ENCODE results near the gene GPR162. TPM values are rescaled to one million over a fixed set of nuclear protein-coding genes. Genes with fewer than 3 reads are reported as not detected.

Gene GPR162
- total RNA-seq = 2.5 TPM

- DNase-seq (ENCODE audit: low spot score) = no peak
Observed at GRCh38 chr12:6821591-6822425, at the start of gene GPR162. TSS of gene GPR162 (plus strand) at chr12:6821821. CDS start at chr12:6823899, 2,078 bp downstream.

- DNase-seq (ENCODE audit: low spot score) = no peak
Observed at GRCh38 chr12:6772331-6772695, 49.3 kb upstream of the GPR162 start, which contains the start of gene LAG3. TSS of gene LAG3 (plus strand) at chr12:6772520. CDS start at chr12:6772853, 333 bp downstream.

GRCh38 chr12:6772726-6773589 is 48.7 kb upstream of the GPR162 start:
- no peak for DNase-seq (ENCODE audit: low spot score)

GRCh38 chr12:6773590-6774351 is 47.9 kb upstream of the GPR162 start:
- DNase-seq (ENCODE audit: low spot score) = no peak

- no peak for DNase-seq (ENCODE audit: low spot score)
Observed at GRCh38 chr12:6774499-6775062, 47.0 kb upstream of the GPR162 start.

GRCh38 chr12:6775185-6776174 is 46.1 kb upstream of the GPR162 start:
- no peak for DNase-seq (ENCODE audit: low spot score)

- no peak for DNase-seq (ENCODE audit: low spot score)
Observed at GRCh38 chr12:6777386-6777785, 44.2 kb upstream of the GPR162 start.

- no peak for DNase-seq (ENCODE audit: low spot score)
Observed at GRCh38 chr12:6778217-6778573, 43.4 kb upstream of the GPR162 start.

GRCh38 chr12:6778574-6779550 is 42.8 kb upstream of the GPR162 start:
- DNase-seq (ENCODE audit: low spot score) = peak; percentile 96

- DNase-seq (ENCODE audit: low spot score) = no peak
Observed at GRCh38 chr12:6779708-6780432, 41.8 kb upstream of the GPR162 start.

GRCh38 chr12:6780573-6780972 is 41.0 kb upstream of the GPR162 start:
- no peak for DNase-seq (ENCODE audit: low spot score)

- DNase-seq (ENCODE audit: low spot score) = no peak
Observed at GRCh38 chr12:6782119-6782518, 39.5 kb upstream of the GPR162 start.

GRCh38 chr12:6782850-6783566 is 38.6 kb upstream of the GPR162 start:
- DNase-seq (ENCODE audit: low spot score) = no peak

- no peak for DNase-seq (ENCODE audit: low spot score)
Observed at GRCh38 chr12:6783828-6784227, 37.8 kb upstream of the GPR162 start.

GRCh38 chr12:6784296-6784695 is 37.3 kb upstream of the GPR162 start:
- DNase-seq (ENCODE audit: low spot score) = no peak

GRCh38 chr12:6784761-6785160 is 36.9 kb upstream of the GPR162 start:
- DNase-seq (ENCODE audit: low spot score) = no peak

- DNase-seq (ENCODE audit: low spot score) = no peak
Observed at GRCh38 chr12:6786416-6787094, 35.1 kb upstream of the GPR162 start.
